ENCODE measurements around the gene LHFPL2.

Gene LHFPL2

GRCh38 chr5:78634229-78634628 lies 14.3 kb downstream of the LHFPL2 start:
- TF ChIP-seq CTCF (IDR thresholded peaks at IDR 0.05; ENCODE audit: insufficient read depth, low read length) (no peak), GABPA (IDR thresholded peaks at IDR 0.05; ENCODE audit: low read depth) (no peak), SPI1 (IDR thresholded peaks at IDR 0.05; ENCODE audit: borderline replicate concordance, low read depth) (no peak), POLR2AphosphoS5 (IDR thresholded peaks at IDR 0.05; ENCODE audit: low read depth) (no peak), REST (IDR thresholded peaks at IDR 0.05; ENCODE audit: insufficient replicate concordance, low read depth) (no peak)
- Histone ChIP-seq H3K27ac (replicated peaks) (no peak overlapping the region), H3K27me3 (ENCODE audit: insufficient read depth, poor library complexity, severe bottlenecking) (no peaks in the 10 kb centered on the region), H3K4me3 (replicated peaks; ENCODE audit: insufficient read depth, low read length) (no peak overlapping the region)
- DNase-seq (ENCODE audit: low read depth in 1 of 2, low spot score in 1 of 2): no peak

GRCh38 chr5:78633700-78634099 lies 14.9 kb downstream of the LHFPL2 start:
- Histone ChIP-seq H3K4me3 (replicated peaks; ENCODE audit: insufficient read depth, low read length) (no peak overlapping the region), H3K27ac (replicated peaks) (no peak overlapping the region), H3K27me3 (ENCODE audit: insufficient read depth, poor library complexity, severe bottlenecking) (no peaks in the 10 kb centered on the region)
- TF ChIP-seq SPI1 (IDR thresholded peaks at IDR 0.05; ENCODE audit: borderline replicate concordance, low read depth): no peak
- no peak for TF ChIP-seq REST (IDR thresholded peaks at IDR 0.05; ENCODE audit: insufficient replicate concordance, low read depth)
- no peak for TF ChIP-seq POLR2AphosphoS5 (IDR thresholded peaks at IDR 0.05; ENCODE audit: low read depth)
- no peak for TF ChIP-seq CTCF (IDR thresholded peaks at IDR 0.05; ENCODE audit: insufficient read depth, low read length)
- no peak for TF ChIP-seq GABPA (IDR thresholded peaks at IDR 0.05; ENCODE audit: low read depth)
- no peak for DNase-seq (ENCODE audit: low read depth in 1 of 2, low spot score in 1 of 2)

- Histone ChIP-seq H3K27me3 (ENCODE audit: insufficient read depth, poor library complexity, severe bottlenecking) (no peaks in the 10 kb centered on the region), H3K27ac (replicated peaks) (no peak overlapping the region), H3K4me3 (replicated peaks; ENCODE audit: insufficient read depth, low read length) (no peak overlapping the region)
- TF ChIP-seq CTCF (IDR thresholded peaks at IDR 0.05; ENCODE audit: insufficient read depth, low read length) (no peak), POLR2AphosphoS5 (IDR thresholded peaks at IDR 0.05; ENCODE audit: low read depth) (no peak)
- DNase-seq (ENCODE audit: low read depth in 1 of 2, low spot score in 1 of 2): no peak
Measured at GRCh38 chr5:78632467-78632866, 16.1 kb downstream of the LHFPL2 start.

- Histone ChIP-seq H3K27me3 (ENCODE audit: insufficient read depth, poor library complexity, severe bottlenecking) (no peaks in the 10 kb centered on the region), H3K4me3 (replicated peaks; ENCODE audit: insufficient read depth, low read length) (no peak overlapping the region), H3K27ac (replicated peaks) (no peak overlapping the region)
- no peak for TF ChIP-seq REST (IDR thresholded peaks at IDR 0.05; ENCODE audit: insufficient replicate concordance, low read depth)
- TF ChIP-seq POLR2AphosphoS5 (IDR thresholded peaks at IDR 0.05; ENCODE audit: low read depth): no peak
- TF ChIP-seq GABPA (IDR thresholded peaks at IDR 0.05; ENCODE audit: low read depth): no peak
- TF ChIP-seq SPI1 (IDR thresholded peaks at IDR 0.05; ENCODE audit: borderline replicate concordance, low read depth): no peak
- no peak for TF ChIP-seq CTCF (IDR thresholded peaks at IDR 0.05; ENCODE audit: insufficient read depth, low read length)
- DNase-seq (ENCODE audit: low read depth in 1 of 2, low spot score in 1 of 2): no peak
Measured at GRCh38 chr5:78631931-78632330, 16.6 kb downstream of the LHFPL2 start.
